ENCODE data around the gene ARRB2. TPM values are rescaled to one million over a fixed set of nuclear protein-coding genes. Genes with fewer than 3 reads are reported as not detected.

The ARRB2 gene
- total and polyA plus RNA-seq, 2 of the 13 experiments (the other 11 are each of a cell fraction or from before 2014, with no cell fraction given): 21.5 to 49.2 TPM

GRCh38 chr17:4721203-4722135 is 11.0 kb downstream of the ARRB2 start (continued):
- TF ChIP-seq ZNF546 (CRISPR knock-in tag; conservative IDR thresholded peaks at IDR 0.05) (no peak), ZNF136 (CRISPR knock-in tag; IDR thresholded peaks at IDR 0.05; ENCODE audit: low read depth) (no peak), JUNB (CRISPR knock-in tag; IDR thresholded peaks at IDR 0.05; ENCODE audit: borderline replicate concordance) (peak; percentile 92), ATAD3A (CRISPR knock-in tag; IDR thresholded peaks at IDR 0.05) (no peak), XRCC5 (optimal IDR thresholded peaks at IDR 0.05; ENCODE audit: low read length) (no peak), ZBED4 (CRISPR knock-in tag; IDR thresholded peaks at IDR 0.05; ENCODE audit: borderline replicate concordance) (peak; percentile 58; the same call in 1 of the 2 replicates), IKZF4 (CRISPR knock-in tag; IDR thresholded peaks at IDR 0.05; ENCODE audit: borderline replicate concordance, low read depth, not compliant biosample characterization) (no peak), ZNF24 (IDR thresholded peaks at IDR 0.05) (no peak), ZNF800 (CRISPR knock-in tag; IDR thresholded peaks at IDR 0.05) (no peak), ZNF691 (CRISPR knock-in tag; IDR thresholded peaks at IDR 0.05; ENCODE audit: borderline replicate concordance, low read depth) (peak; percentile 62; the same call in 1 of the 2 replicates), ZNF256 (CRISPR knock-in tag; conservative IDR thresholded peaks at IDR 0.05) (no peak), REST (IDR thresholded peaks at IDR 0.05; ENCODE audit: borderline replicate concordance in 1 of 2, low read depth in 1 of 2, low read length in 2 of 2) (no peak), ZNF337 (CRISPR knock-in tag; IDR thresholded peaks at IDR 0.05; ENCODE audit: borderline replicate concordance, low read depth) (no peak), GRHL1 (CRISPR knock-in tag; conservative IDR thresholded peaks at IDR 0.05) (no peak), SMYD3 (CRISPR knock-in tag; IDR thresholded peaks at IDR 0.05) (peak; percentile 73; the same call in 1 of the 2 replicates)

All from HepG2 (cell line).